Measurements from ENCODE around the gene DOK7.

The DOK7 gene

DNA sequence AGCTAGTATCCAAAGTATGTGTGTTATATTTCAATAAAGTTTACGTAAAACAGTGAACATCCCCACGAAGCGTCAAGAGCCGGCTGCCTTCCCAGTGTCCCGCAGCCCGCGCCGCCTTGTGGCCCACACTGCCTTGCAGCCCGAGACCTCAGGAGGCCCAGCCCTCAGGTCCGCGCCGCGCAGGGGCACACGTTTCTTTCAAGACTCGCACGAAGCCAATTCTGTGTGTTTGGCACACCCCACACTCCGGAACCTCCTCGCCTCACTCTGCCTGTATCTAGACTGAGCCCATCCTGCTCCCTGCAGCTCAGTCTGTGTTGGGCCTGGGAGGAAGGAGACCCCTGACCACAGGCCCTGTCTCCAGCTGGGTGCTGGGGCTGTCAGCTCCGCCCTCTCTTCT lies 63.4 kb downstream of the DOK7 start:
- H3K4me3 ChIP-seq (ENCODE audit: low read length): no peak overlapping the region
- no peak for DNase-seq (ENCODE audit: low read depth)
- TF ChIP-seq, protein P1, sequence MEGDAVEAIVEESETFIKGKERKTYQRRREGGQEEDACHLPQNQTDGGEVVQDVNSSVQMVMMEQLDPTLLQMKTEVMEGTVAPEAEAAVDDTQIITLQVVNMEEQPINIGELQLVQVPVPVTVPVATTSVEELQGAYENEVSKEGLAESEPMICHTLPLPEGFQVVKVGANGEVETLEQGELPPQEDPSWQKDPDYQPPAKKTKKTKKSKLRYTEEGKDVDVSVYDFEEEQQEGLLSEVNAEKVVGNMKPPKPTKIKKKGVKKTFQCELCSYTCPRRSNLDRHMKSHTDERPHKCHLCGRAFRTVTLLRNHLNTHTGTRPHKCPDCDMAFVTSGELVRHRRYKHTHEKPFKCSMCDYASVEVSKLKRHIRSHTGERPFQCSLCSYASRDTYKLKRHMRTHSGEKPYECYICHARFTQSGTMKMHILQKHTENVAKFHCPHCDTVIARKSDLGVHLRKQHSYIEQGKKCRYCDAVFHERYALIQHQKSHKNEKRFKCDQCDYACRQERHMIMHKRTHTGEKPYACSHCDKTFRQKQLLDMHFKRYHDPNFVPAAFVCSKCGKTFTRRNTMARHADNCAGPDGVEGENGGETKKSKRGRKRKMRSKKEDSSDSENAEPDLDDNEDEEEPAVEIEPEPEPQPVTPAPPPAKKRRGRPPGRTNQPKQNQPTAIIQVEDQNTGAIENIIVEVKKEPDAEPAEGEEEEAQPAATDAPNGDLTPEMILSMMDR (conservative IDR thresholded peaks at IDR 0.05; ENCODE audit: low read length): no peak

DNA sequence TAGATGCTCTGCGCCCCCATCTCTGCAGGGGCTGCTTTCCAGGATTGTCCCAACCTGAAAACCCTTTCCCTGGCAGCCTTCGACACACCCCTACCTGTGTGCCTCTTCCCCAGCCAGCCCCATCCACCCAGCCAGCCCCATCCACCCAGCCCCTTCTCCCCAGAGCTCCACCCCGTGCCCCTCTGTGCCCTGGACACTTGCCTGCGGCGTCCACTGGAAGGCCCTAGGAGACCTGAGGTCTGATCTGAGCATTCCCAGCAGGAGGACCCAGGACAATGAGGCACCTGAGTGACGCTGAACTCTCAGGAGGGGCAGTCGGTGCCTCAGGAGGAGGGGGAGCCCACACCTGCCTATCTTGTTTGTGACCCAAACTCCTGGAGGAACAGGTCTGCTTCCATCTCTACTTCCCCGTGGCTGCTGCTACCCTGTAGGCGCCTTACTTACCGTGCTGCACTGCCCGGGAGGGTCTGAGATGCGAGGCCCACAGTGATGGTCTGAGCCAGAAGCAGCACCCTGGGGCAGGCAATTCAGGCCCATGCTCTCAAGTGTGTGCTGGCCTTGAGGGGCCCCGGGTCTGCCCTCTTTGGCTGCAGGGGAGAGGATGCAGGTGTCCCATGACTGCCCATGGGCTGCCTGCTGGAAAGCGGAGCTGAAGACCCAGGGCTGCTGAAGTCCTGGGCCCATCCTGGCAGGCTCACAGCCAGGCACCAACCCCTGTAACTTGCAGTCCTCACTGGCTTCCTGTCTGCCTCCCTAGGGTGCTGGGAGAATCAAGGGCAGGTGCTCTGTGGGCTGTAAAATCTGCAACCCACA lies 64.2 kb downstream of the DOK7 start:
- DNase-seq (ENCODE audit: low read depth): no peak
- TF ChIP-seq, protein P1 (conservative IDR thresholded peaks at IDR 0.05; ENCODE audit: low read length): no peak
- H3K4me3 ChIP-seq (ENCODE audit: low read length): no peak overlapping the region

DNA sequence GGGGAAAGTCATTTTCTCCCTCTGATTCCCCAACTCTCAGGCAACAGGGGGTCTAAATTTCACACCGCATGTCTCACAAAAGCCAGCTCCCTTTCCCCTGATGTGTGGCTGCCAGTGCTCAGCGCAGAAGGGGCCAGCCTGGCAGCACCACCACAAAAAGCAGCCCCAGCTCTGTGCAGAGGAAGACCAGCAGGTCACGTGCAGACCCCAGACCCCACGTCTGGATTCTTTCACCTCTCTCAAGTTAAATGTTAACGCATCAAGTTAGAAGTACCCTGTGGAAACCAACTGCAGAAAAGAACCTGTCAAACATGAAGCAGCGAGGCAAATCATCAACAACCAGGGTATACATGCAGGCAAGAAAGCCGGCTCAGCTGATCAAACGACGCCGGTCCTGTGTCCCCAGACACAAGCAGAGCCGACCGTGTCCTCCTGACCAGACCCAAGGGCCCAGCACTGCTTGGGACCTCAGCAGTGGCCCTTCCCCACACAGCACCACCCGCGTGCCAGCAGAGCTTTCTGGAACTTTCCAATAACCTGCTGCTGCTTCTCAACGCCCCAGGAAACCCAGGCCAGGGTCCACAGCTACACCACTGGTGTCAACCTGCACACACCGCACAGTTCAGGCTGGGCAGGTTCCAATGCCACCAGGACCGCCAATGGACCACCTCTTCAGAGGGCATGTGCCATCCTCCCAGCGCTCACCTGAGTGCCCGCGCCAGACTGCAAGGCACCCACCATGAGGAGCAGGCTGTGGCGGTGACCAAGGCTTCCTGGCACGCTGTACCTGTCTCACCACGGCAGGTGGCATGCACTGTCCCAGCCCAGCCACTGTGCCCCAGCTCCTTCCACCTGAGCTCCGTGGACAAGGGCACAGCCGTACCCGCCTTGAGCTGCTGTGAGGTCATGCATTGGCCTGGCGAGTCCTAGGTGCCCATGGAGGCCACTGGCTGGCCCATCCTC lies 65.1 kb downstream of the DOK7 start:
- TF ChIP-seq, protein P1 (conservative IDR thresholded peaks at IDR 0.05; ENCODE audit: low read length): no peak

DNA sequence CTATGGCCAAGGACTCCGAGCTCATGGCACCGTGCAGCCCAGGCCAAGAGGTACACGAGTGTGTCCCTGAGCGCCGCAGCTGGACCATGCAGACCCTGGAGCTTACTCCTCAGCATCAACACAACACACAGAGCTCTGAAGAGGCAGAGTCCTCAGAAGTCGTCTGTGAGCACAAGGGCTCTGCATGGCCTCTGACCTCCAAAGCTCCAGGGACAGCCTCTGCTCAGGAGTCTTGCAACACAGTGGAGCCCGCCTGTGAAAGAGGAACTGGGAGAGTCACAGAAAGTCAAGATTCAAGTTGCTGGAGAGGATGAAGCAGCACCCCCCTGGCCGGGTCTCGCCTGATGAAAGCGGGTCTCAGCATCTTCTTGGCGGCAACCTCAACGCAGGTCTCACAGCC lies 66.3 kb downstream of the DOK7 start:
- DNase-seq (ENCODE audit: low read depth): no peak
- TF ChIP-seq, protein P1 (conservative IDR thresholded peaks at IDR 0.05; ENCODE audit: low read length): no peak
- no peak overlapping the region for H3K4me3 ChIP-seq (ENCODE audit: low read length)

More for the DNA sequence above, 65.1 kb downstream of the DOK7 start:
- H3K4me3 ChIP-seq (ENCODE audit: low read length): no peak overlapping the region
- no peak for DNase-seq (ENCODE audit: low read depth)

- TF ChIP-seq, protein P1 (conservative IDR thresholded peaks at IDR 0.05; ENCODE audit: low read length): no peak
- H3K4me3 ChIP-seq (ENCODE audit: low read length): no peak overlapping the region
These were observed 66.9 kb downstream of the DOK7 start for GRCh38 chr4:3530051-3530450.

GRCh38 chr4:3530663-3531254 lies 67.7 kb downstream of the DOK7 start:
- DNase-seq (ENCODE audit: low read depth): no peak
- TF ChIP-seq, protein P1 (conservative IDR thresholded peaks at IDR 0.05; ENCODE audit: low read length): no peak
- H3K4me3 ChIP-seq (ENCODE audit: low read length): peak overlapping the region; percentile 88

More at GRCh38 chr4:3530051-3530450, 66.9 kb downstream of the DOK7 start:
- no peak for DNase-seq (ENCODE audit: low read depth)
